CD1c-positive myeloid dendritic cell (primary cell): ENCODE results near the gene EPO.
"Not testable (repeated sequence)": the region's sequence is repeated elsewhere in the genome, so short reads cannot be mapped to it uniquely, and the experiment has no call there.

Experiments
- DNase-seq: peaks from one replicate; pipeline ENCODE4 v3.0.0-alpha.2; 2016; ENCODE audit errors: extremely low spot score

EPO gene

GRCh38 chr7:100682991-100683658, 37.1 kb upstream of the EPO start:
- no peak for DNase-seq

GRCh38 chr7:100683659-100684533, 36.4 kb upstream of the EPO start:
- no peak for DNase-seq

- no peak for DNase-seq
These were observed 35.7 kb upstream of the EPO start for GRCh38 chr7:100684534-100685042.

- no peak for DNase-seq
These were observed 35.1 kb upstream of the EPO start for GRCh38 chr7:100685049-100685605.

- DNase-seq: no peak
These were observed 34.6 kb upstream of the EPO start for GRCh38 chr7:100685631-100686145.

GRCh38 chr7:100686201-100686821, 34.0 kb upstream of the EPO start:
- no peak for DNase-seq

- no peak for DNase-seq
These were observed 33.5 kb upstream of the EPO start for GRCh38 chr7:100686822-100687211.

- DNase-seq: no peak
These were observed 33.0 kb upstream of the EPO start for GRCh38 chr7:100687261-100687660.

- peak; percentile 15 for DNase-seq
These were observed 32.4 kb upstream of the EPO start for GRCh38 chr7:100687751-100688300.

- DNase-seq: no peak
These were observed 31.9 kb upstream of the EPO start for GRCh38 chr7:100688326-100688860.

GRCh38 chr7:100689230-100690135, 30.8 kb upstream of the EPO start:
- DNase-seq: no peak

GRCh38 chr7:100691676-100692577, 28.3 kb upstream of the EPO start:
- peak; percentile 86 for DNase-seq

- no peak for DNase-seq
These were observed 27.7 kb upstream of the EPO start for GRCh38 chr7:100692578-100692961.

GRCh38 chr7:100693312-100694097, 26.8 kb upstream of the EPO start:
- peak; percentile 10 for DNase-seq

GRCh38 chr7:100694098-100694745, 26.0 kb upstream of the EPO start, which contains the start of gene GIGYF1:
GIGYF1 (minus strand) TSS chr7:100694250; CDS start chr7:100688238, 6,012 bp downstream.
- peak; percentile 79 for DNase-seq

- DNase-seq: no peak
These were observed 24.1 kb upstream of the EPO start for GRCh38 chr7:100696123-100696521.

- DNase-seq: no peak
These were observed 21.2 kb upstream of the EPO start for GRCh38 chr7:100699018-100699417.

GRCh38 chr7:100701089-100701488, 19.2 kb upstream of the EPO start:
- DNase-seq: not testable (repeated sequence)
